Ovary (tissue), 9 donors: ENCODE data around the gene GJA1. TPM values are rescaled to one million over a fixed set of nuclear protein-coding genes. Genes with fewer than 3 reads are reported as not detected.

ENCODE experiments used
- DNase-seq, 5 donors: peaks; one replicate each; pipeline ENCODE4 v3.0.0-alpha.2; 2019 to 2020
- H3K27ac ChIP-seq, 2 donors: fragments of 200-600 bp; one replicate each; pipeline versions ENCODE4 v1.5.1 to v1.8.0; 2019 to 2022
- H3K27me3 ChIP-seq: fragments of 200-600 bp; one replicate; pipeline ENCODE4 v1.8.0; 2022
- H3K36me3 ChIP-seq: fragments of 200-600 bp; sonication (generic); one replicate; pipeline ENCODE4 v1.5.1; 2019
- H3K4me1 ChIP-seq: one replicate; pipeline ENCODE4 v1.8.1; 2013; ENCODE audit warnings: mild to moderate bottlenecking, moderate library complexity; ENCODE audit not compliant: insufficient read depth
- H3K4me3 ChIP-seq: fragments of 200-600 bp; sonication (generic); one replicate; pipeline ENCODE4 v1.5.1; 2017
- H3K9me3 ChIP-seq, 2 donors: fragments of 200-600 bp in 1 of 2; sonication (generic) in 1 of 2; one replicate each; pipeline versions ENCODE4 v1.5.1 to v1.8.1; 2013 to 2019; ENCODE audit warnings: mild to moderate bottlenecking in 1 of 2, moderate library complexity in 1 of 2
- EP300 ChIP-seq: sonication (generic); formaldehyde crosslinking; IDR thresholded peaks from one replicate; pipeline ENCODE4 v1.6.1; 2017; ENCODE audit warnings: antibody characterized with exemption
- POLR2A ChIP-seq: fragments of 450-650 bp; IDR thresholded peaks from one replicate; pipeline ENCODE4 v1.6.1; 2017; ENCODE audit warnings: antibody characterized with exemption, mild to moderate bottlenecking, moderate library complexity
- WGBS, 3 donors: extraction: QIAGEN DNeasy Blood & Tissue Kit in 1 of 3; methylation state at CpG; one replicate each; pipeline versions ENCODE4 v1.1.5 to v1.1.7; 2013 to 2017; 5-methylcytosine and 5-hydroxymethylcytosine counted together
- intact Hi-C, 4 donors: fragments of 100-400 bp; cut with DNase I; formaldehyde crosslinking; loops; one replicate each; pipeline versions ENCODE4 v1.11.0 to v1.15.1; 2022 to 2023
- polyA plus RNA-seq, 2 donors: library from polyadenylated mRNA; stranded (reverse); fragments of 200-250 nt in 1 of 2; fragments of 350-450 nt in 1 of 2; fragmentation: Illumina TruSeq in 1 of 2; extraction: RNeasy Lipid Tissue Mini Kit (QIAGEN cat#74804) in 1 of 2; gene quantifications; one replicate each; pipeline ENCODE4 v1.2.3, GENCODE V29; 2013 to 2014
- total RNA-seq, 7 donors: library from RNA; depleted of rRNA in 2 of 7; stranded (reverse); fragments of >200 nt in 2 of 7; fragmentation: NEBNext Ultra II Directional in 3 of 7; extraction: Animal tissue kit (Norgen Biotek cat#: 25700) in 3 of 7; gene quantifications; one replicate each; pipeline versions ENCODE4 v1.1.0 to v1.2.4, GENCODE V29; 2016 to 2023
- TF ChIP-seq, protein P1 (sequence below), 3 donors: fragments of 450-650 bp in 2 of 3; fragments of 200-600 bp in 1 of 3; IDR thresholded peaks; one replicate each; pipeline versions ENCODE4 v1.5.1 to v1.8.0; 2016 to 2022; ENCODE audit warnings: antibody characterized with exemption in 3 of 3, mild to moderate bottlenecking in 1 of 3
- donor health status: DM: no; HTN: no; CAD: no; lungs with moderate emphysema.
- donor health status: DM: no; HTN: no; CAD: no.
- donor health status: Bipolar disorder and iron deficiency.
- donor health status: DM: yes; HTN: yes; CAD: no.
- donor health status: DM: no; HTN: no; CAD: no.
- donor health status: DM: yes; HTN: yes; CAD: no.

GJA1 gene
- total and polyA plus RNA-seq, 9 donors = 26.4 to 464 (median 57.9) TPM

DNA sequence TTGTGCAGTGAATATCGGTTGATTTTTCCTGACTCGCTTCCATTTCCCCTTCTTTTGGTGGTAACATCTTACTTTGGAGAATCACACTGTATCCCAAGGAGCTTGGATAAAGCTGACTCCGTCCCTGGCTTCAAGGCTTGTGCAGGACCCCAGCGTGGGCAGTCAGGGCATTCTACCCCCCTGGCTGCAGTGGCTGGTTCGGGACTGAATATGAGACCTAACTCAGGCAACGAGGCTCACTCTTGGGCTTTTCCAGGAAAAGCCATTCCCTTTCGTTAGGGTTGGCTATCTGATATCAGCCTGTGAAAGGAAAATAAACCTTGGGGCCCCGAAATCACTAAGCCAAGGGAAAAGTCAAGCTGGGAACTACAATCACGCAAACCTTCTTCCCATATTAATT lies 30.1 kb upstream of the GJA1 start:
- H3K4me3 ChIP-seq = no peak overlapping the region
- no peak for DNase-seq
- no peak overlapping the region for H3K27ac ChIP-seq
- no peaks in the 10 kb centered on the region for H3K4me1 ChIP-seq
- no peaks in the 10 kb centered on the region for H3K27me3 ChIP-seq
- intact Hi-C loops = no loop called here
- TF ChIP-seq, protein P1, sequence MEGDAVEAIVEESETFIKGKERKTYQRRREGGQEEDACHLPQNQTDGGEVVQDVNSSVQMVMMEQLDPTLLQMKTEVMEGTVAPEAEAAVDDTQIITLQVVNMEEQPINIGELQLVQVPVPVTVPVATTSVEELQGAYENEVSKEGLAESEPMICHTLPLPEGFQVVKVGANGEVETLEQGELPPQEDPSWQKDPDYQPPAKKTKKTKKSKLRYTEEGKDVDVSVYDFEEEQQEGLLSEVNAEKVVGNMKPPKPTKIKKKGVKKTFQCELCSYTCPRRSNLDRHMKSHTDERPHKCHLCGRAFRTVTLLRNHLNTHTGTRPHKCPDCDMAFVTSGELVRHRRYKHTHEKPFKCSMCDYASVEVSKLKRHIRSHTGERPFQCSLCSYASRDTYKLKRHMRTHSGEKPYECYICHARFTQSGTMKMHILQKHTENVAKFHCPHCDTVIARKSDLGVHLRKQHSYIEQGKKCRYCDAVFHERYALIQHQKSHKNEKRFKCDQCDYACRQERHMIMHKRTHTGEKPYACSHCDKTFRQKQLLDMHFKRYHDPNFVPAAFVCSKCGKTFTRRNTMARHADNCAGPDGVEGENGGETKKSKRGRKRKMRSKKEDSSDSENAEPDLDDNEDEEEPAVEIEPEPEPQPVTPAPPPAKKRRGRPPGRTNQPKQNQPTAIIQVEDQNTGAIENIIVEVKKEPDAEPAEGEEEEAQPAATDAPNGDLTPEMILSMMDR (IDR thresholded peaks at IDR 0.05) = no peak
- no peak for TF ChIP-seq POLR2A
- no peak for TF ChIP-seq EP300
- H3K36me3 ChIP-seq = no peaks in the 10 kb centered on the region
- H3K9me3 ChIP-seq = no peaks in the 10 kb centered on the region
- 65 to 71% (median 66%) methylated on average over 9 of the region's 9 CpGs for WGBS, 3 donors

DNA sequence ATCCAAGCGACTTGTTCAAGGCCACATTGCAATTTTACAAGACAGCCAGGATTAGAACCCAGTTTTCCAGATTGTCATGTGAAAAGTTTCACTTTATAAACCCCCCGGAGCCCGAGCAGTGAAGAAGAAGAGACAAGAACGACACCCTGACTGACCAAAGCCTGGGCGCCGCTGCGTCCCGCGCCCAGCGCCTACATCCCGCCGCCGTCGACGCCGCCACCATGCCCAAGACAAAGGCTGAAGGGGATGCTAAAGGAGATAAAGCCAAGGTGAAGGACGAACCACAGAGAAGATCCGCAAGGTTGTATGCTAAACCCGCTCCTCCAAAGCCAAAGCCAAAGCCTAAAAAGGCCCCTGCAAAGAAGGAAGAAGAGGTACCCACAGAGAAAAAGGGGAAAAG lies 27.1 kb upstream of the GJA1 start:
- Histone ChIP-seq H3K36me3 (no peaks in the 10 kb centered on the region), H3K9me3 (no peaks in the 10 kb centered on the region), H3K4me3 (no peak overlapping the region), H3K4me1 (no peaks in the 10 kb centered on the region), H3K27ac (no peak overlapping the region), H3K27me3 (no peaks in the 10 kb centered on the region)
- DNase-seq = no peak
- WGBS, 3 donors = 91 to 95% (median 94%) methylated on average over 19 of the region's 19 CpGs
- intact Hi-C loops = no loop called here
- no peak for TF ChIP-seq POLR2A
- TF ChIP-seq, protein P1 (IDR thresholded peaks at IDR 0.05) = no peak
- TF ChIP-seq EP300 = no peak

DNA sequence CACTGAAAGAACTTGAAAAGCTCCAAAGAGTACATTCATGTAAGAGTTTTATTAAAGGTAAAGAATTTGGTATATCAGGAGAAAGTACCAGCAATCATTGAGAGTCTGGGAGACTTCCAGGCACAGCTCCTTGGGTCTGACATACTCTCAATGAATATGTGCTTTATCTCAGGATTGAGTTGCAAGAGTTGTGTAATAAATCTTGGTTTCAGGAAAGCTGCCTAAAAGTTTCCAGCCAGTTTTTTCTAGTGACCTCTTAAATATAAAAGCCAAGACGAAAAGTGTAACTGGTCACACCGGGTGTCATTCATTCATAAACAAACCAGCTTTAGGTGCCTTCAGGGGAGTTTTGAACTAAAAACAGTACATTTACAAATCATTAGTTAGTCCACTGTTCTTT lies 21.6 kb upstream of the GJA1 start:
- H3K4me1 ChIP-seq = no peaks in the 10 kb centered on the region

DNA sequence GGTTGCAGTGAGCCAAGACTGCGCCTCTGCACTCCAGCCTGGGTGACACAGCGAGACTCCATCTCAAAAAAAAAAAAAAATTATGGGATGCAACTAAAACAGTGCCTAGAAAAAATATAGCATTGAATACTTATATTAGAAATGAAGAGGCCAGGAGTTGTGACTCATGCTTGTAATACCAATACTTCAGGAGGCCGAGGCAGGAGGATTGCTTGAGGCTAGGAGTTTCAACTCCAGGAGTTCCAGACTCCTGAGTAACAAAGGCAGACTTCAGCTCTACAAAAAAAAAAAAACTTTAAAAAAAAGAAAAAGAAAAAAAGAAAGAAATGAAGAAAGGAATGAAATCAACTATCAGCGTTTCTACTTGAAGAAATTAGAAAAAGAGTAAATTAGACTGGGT lies 17.1 kb upstream of the GJA1 start:
- intact Hi-C loops = no loop called here
- 92 to 93% (median 93%) methylated on average over 4 of the region's 4 CpGs for WGBS, 3 donors
- DNase-seq = no peak

More for the DNA sequence above, 21.6 kb upstream of the GJA1 start:
- Histone ChIP-seq H3K27me3 (no peaks in the 10 kb centered on the region), H3K4me3 (no peak overlapping the region), H3K27ac (no peak overlapping the region), H3K36me3 (no peaks in the 10 kb centered on the region), H3K9me3 (no peaks in the 10 kb centered on the region)
- DNase-seq = no peak
- intact Hi-C loops = no loop called here
- TF ChIP-seq POLR2A (no peak), EP300 (no peak)
- TF ChIP-seq, protein P1 (IDR thresholded peaks at IDR 0.05) = no peak
- WGBS, 3 donors = 75 to 81% (median 81%) methylated on average over 2 of the region's 2 CpGs

More for the DNA sequence above, 17.1 kb upstream of the GJA1 start:
- no peak for TF ChIP-seq POLR2A
- no peak for TF ChIP-seq EP300
- TF ChIP-seq, protein P1 (IDR thresholded peaks at IDR 0.05) = no peak
- Histone ChIP-seq H3K9me3 (no peaks in the 10 kb centered on the region), H3K27ac (no peak overlapping the region), H3K36me3 (no peaks in the 10 kb centered on the region), H3K27me3 (no peaks in the 10 kb centered on the region), H3K4me3 (no peak overlapping the region), H3K4me1 (no peaks in the 10 kb centered on the region)
